GM12873 (cell line): ENCODE data around the gene MARVELD1.

Experiments used
- TF ChIP-seq, protein P1 (sequence below): IDR thresholded peaks from 2 replicates; pipeline ENCODE4 v1.5.1; 2012; ENCODE audit warnings: low read depth, mild to moderate bottlenecking, moderate library complexity, low read length, control low read depth; ENCODE audit not compliant: insufficient read depth; ENCODE audit errors: missing control alignments

The MARVELD1 gene

DNA sequence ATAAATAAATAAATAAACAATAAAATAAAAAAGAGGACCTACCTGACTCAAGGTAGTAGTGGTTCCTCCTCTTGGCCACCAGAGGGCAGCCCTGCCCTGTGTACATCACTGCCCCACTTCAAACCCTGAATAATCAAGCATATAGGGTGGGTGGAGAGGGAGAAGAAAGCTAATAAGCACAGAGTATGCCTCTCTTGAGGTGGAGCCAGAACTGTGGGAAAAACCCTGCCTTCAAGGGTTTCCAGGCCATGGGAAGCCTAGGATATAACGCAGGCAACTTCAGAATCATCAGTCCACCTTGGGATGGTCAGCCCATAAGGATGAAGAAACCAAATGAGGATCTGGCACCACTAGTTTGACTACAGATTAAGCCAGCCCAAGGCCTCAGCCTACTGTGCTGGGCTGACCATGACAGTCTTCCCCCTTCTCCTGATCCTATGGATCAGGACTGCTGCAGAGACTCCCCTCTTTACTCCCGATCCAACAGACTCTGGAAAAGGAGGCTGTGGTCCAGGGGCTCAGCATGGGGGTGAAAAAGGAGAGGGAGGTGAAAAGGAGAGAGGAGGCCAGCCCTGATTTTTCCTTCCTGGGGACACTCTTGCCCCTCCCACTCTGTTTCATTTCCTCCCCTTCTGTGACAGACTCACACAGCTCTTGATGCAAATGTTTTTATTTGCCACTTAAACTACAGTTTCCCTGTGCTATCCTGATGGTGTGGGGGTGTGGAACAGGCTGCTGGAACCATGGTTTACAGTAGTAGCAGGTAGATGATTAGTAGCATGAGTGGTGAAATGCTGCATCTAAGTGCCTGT, 36.6 kb upstream of the MARVELD1 start:
- TF ChIP-seq, protein P1, sequence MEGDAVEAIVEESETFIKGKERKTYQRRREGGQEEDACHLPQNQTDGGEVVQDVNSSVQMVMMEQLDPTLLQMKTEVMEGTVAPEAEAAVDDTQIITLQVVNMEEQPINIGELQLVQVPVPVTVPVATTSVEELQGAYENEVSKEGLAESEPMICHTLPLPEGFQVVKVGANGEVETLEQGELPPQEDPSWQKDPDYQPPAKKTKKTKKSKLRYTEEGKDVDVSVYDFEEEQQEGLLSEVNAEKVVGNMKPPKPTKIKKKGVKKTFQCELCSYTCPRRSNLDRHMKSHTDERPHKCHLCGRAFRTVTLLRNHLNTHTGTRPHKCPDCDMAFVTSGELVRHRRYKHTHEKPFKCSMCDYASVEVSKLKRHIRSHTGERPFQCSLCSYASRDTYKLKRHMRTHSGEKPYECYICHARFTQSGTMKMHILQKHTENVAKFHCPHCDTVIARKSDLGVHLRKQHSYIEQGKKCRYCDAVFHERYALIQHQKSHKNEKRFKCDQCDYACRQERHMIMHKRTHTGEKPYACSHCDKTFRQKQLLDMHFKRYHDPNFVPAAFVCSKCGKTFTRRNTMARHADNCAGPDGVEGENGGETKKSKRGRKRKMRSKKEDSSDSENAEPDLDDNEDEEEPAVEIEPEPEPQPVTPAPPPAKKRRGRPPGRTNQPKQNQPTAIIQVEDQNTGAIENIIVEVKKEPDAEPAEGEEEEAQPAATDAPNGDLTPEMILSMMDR, result peak; percentile 84

DNA sequence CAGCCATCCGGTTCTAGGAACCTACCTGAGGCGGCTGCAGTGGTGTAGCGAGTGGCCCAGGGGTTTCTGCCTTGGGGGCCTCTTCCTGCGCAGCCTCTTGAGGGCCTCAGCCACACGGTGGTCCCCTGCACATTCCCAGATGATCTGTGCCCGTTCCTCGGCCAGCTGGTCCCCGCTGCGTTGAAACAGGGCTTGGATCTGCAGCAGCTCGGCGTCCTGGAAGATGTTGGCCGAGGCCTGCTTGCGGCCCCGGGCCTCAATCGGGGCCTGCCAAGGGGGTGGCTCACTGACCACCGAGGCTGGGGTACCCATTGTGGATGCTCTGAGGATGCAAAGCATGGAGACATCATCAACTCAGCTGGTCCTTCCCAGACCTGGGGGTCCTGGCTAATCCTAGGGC, 33.9 kb upstream of the MARVELD1 start:
- TF ChIP-seq, protein P1, result no peak

DNA sequence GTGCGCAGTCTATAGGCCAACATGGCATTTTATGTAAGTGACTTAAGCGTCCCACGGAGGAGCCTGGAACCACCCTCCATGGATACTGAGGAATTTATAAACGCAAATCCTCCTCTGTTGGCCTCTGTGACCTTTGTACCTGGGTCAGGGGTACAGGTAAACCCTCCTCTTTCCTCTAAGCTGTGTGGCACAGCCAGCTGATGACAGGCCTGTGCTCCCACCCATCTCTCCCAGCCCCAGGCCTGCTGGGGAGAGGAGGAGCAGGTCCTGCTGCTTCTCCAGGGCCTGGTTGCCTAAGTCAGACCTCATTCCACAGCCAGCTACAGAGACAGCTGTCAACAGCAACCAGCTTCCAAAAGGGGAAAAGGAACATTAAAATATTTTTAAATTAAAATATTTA, 31.5 kb upstream of the MARVELD1 start:
- TF ChIP-seq, protein P1, result no peak

DNA sequence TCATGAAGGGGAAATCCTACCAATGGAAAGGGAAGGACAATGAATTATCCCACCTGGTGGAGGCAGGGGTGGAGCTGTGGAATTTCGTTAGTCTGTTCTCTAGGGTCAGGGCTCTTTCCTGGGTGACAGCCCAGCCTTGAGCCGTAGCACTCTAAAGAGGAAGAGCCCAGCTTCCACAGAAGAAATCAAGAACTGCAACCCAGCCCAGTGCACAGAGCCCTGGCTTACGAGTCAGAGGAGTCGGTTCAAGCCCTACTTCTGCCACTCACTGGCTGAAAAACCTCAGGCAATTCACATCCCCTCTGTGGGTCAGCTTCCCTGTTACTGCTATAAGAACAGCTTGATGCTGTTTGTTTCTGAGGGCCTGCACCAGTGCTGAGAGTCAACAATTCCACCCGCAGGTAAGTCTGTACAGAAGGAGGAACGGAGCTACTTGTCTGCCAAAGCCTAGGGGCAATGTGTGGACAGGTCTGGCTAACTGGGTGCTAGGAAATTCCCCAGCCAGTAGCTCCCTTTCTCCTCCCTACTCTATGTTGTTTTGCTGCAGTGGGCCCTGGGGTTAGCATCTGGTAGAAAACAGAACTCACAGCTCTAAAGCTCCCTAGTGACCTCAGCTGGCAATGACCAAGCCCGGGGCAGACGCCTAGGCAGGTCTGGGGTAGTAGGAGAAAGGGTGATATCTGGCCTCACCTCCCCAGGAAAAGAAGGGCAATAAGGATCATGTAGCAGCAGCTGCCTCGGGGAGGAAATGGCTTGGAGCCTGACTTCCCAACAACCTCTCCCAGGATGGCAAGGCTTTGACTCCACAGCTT, 29.8 kb upstream of the MARVELD1 start:
- TF ChIP-seq, protein P1, result no peak

DNA sequence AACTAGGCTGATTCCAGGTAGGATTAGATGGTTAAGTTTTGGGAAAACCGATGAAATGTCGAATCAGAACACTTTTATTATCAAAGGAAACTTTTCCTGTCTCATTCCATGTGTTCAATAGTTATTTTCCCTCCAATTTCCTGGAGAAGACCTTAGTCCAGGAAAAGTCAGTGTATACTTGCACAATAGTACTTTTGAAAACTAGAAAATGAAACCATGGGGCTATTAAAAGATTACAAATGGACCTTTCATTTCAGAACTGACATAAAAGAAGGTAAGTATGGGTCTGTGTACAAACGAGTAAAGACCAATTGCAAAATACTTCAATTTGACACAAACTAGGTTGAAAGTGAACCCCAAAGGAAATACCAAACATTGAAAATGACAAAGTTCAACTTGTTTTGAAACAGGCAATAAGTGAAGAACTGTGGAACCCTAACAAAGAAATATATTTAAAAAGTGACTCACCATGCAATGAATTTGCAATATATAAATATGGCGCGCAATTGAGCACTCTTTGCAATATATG, 28.6 kb upstream of the MARVELD1 start:
- TF ChIP-seq, protein P1, result no peak

DNA sequence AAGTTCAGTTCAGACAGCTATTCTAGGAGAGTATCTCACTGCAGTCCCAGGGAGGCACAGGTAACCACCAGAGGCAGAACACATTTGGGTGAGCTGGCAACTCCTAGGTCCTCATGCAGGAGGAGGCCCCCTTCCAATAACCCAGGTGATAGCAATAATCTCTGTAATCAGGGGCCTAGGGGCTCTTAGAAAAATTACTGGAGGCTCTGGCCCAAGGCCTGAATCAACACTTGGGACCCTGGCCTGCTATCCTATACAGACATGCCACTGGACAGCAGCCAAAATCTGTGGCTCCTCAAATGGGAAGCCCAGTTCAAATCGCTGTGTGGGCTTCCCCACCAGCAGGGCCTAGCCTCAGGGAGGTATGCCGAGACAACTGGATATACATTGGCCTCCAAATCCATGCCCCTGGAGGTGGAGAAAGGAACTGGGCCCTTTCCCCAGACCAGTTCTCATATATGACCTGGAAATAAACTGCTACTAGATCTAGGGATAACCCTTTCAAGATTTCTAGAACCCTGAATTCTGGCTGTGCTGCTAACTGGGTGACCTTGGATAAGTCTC, 28.1 kb upstream of the MARVELD1 start:
- TF ChIP-seq, protein P1, result peak; percentile 39

DNA sequence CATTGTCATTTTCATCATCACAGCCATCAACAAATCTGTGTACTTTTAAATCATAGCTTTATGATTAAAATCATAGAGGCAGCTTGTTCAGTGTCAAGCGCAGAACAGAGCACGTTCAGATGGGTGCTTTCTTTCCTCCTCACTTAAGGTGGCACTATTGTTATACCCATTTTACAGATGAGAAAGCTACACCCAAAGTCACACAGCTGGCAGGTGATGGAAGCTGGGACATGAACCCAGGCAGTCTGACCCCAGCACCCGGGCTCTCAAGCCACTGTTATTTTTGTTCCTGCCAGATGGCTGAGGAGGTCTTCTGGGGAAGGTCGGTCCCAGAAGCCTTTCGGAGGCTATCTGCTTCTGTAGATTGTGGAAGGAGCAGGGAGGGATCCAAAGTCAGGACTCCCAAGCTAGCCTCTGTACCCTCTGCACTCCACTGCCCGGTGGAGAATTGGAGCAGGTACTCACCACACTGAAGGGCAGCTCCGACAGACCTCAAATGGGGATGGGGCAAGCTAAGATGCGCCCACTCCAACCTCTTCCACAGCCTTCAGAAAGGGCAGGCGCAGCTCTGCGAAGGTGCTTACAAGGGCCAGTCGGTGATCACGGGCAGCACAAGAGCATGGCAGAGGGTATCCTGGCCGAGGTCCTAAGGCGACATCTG, 27.1 kb upstream of the MARVELD1 start:
- TF ChIP-seq, protein P1, result peak; percentile 30
